PC-9 (cell line): ENCODE data around the gene EVA1C. TPM values are rescaled to one million over a fixed set of nuclear protein-coding genes. Genes with fewer than 3 reads are reported as not detected.

Experiments used
- BruUV-seq: library from RNA; stranded (reverse); fragments of 400-500 nt; replicated peaks from 2 replicates; lab custom pipeline; 2021; lab: Mats Ljungman, UMichigan
- CTCF ChIA-PET: fragments of 300-600 bp; sonication (Branson Sonifier 250); formaldehyde crosslinking; loops from one replicate; lab custom pipeline; 2022; ENCODE audit warnings: antibody characterized with exemption; lab: Charles Lee
- POLR2A ChIA-PET: fragments of 300-600 bp; sonication (Branson Sonifier 250); formaldehyde crosslinking; loops from one replicate; lab custom pipeline; 2022; ENCODE audit warnings: antibody characterized with exemption; ENCODE audit not compliant: unreplicated experiment; lab: Charles Lee
- DNase-seq, 2 experiments: peaks; one replicate each; pipeline versions ENCODE4 v3.0.0 to v3.0.0-alpha.2; 2015 to 2022; ENCODE audit warnings: mixed read lengths in 1 of 2
- H2AFZ ChIP-seq: fragments of 200-600 bp; sonication (generic); 2 replicates; pipeline ENCODE4 v1.8.1; 2017; ENCODE audit warnings: antibody characterized with exemption
- H3F3A ChIP-seq: fragments of 200-600 bp; sonication (generic); 2 replicates; pipeline ENCODE4 v1.8.1; 2017; ENCODE audit warnings: antibody characterized with exemption, mild to moderate bottlenecking, low read depth; ENCODE audit not compliant: insufficient read depth
- H3K27ac ChIP-seq: fragments of 200-600 bp; sonication (generic); 2 replicates; pipeline ENCODE4 v1.6.1; 2016; ENCODE audit warnings: mixed run types
- H3K27me3 ChIP-seq: fragments of 200-600 bp; sonication (generic); 2 replicates; pipeline ENCODE4 v1.6.1; 2016; ENCODE audit warnings: low read depth, mixed run types; ENCODE audit not compliant: insufficient read depth
- H3K36me3 ChIP-seq: fragments of 200-600 bp; sonication (generic); 2 replicates; pipeline ENCODE4 v1.6.1; 2016; ENCODE audit warnings: low read depth, mixed run types
- H3K4me1 ChIP-seq: fragments of 200-600 bp; sonication (generic); replicated peaks from 2 replicates; pipeline ENCODE4 v1.6.1; 2016; ENCODE audit warnings: mixed run types; ENCODE audit not compliant: insufficient read depth
- H3K4me2 ChIP-seq: fragments of 200-600 bp; sonication (generic); 2 replicates; pipeline ENCODE4 v1.6.1; 2017; ENCODE audit warnings: mixed run types
- H3K4me3 ChIP-seq: fragments of 200-600 bp; sonication (generic); 2 replicates; pipeline ENCODE4 v1.6.1; 2016; ENCODE audit warnings: mixed run types
- H3K79me2 ChIP-seq: fragments of 200-600 bp; sonication (generic); 2 replicates; pipeline ENCODE4 v1.6.1; 2017; ENCODE audit warnings: low read depth, mixed run types
- H3K9me2 ChIP-seq: fragments of 200-600 bp; sonication (generic); 2 replicates; pipeline ENCODE4 v1.8.1; 2017; ENCODE audit warnings: mild to moderate bottlenecking; ENCODE audit not compliant: insufficient read depth
- H3K9me3 ChIP-seq: fragments of 200-600 bp; sonication (generic); 2 replicates; pipeline ENCODE4 v1.8.1; 2016; ENCODE audit warnings: low read depth; ENCODE audit not compliant: insufficient read depth
- H4K20me1 ChIP-seq: fragments of 200-600 bp; sonication (generic); 2 replicates; pipeline ENCODE4 v1.8.1; 2017; ENCODE audit not compliant: insufficient read depth
- CTCF ChIP-seq: fragments of 200-600 bp; sonication (generic); conservative IDR thresholded peaks from 2 replicates; pipeline ENCODE4 v1.6.1; 2017; ENCODE audit warnings: mixed run types, antibody characterized with exemption, mild to moderate bottlenecking, moderate library complexity
- EZH2 ChIP-seq: fragments of 200-600 bp; sonication (generic); IDR thresholded peaks from 2 replicates; pipeline ENCODE4 v1.8.0; 2017; ENCODE audit warnings: antibody characterized with exemption, low read depth
- intact Hi-C: fragments of 100-400 bp; cut with micrococcal nuclease; formaldehyde crosslinking; loops from one replicate; pipeline ENCODE4 v1.10.0; 2022; ENCODE audit not compliant: unreplicated experiment
- total RNA-seq: library from RNA; stranded (reverse); gene quantifications from 2 replicates; pipeline ENCODE4 v1.2.3, GENCODE V29; 2021

The EVA1C gene
- total RNA-seq, 1 experiment from 2014 or later, result 3.0 TPM

DNA sequence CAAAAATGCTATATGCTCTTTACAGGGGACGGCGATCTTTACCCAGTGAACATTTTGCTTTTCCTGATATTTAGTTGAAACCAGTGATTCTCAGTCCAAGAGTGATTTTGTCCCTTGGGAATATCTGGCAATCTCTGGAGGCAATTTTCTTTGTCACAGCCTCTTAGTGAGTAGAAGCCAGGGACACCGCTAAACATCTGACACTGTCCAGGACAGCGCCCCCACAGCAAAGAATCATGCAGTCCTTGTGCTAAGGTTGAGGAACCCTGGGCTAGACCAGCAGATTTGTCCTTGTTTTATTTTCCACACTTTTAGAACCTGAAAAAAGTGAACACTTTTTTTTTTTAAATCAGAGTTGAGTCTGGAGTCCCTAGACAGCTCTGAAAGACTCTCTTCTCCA is 13.1 kb downstream of the EVA1C start:
- no peak overlapping the region for H2AFZ ChIP-seq
- H3K4me3 ChIP-seq, result no peak overlapping the region
- H3K36me3 ChIP-seq, result no peaks in the 10 kb centered on the region
- POLR2A ChIA-PET, result no interaction called here
- no peak for TF ChIP-seq CTCF
- no peak for TF ChIP-seq EZH2
- H3K4me2 ChIP-seq, result no peak overlapping the region
- H3F3A ChIP-seq, result no peaks in the 10 kb centered on the region
- DNase-seq, result no peak
- no peaks in the 10 kb centered on the region for H4K20me1 ChIP-seq
- CTCF ChIA-PET, result no interaction called here
- no peaks in the 10 kb centered on the region for H3K4me1 ChIP-seq
- no peaks in the 10 kb centered on the region for H3K9me2 ChIP-seq
- no peak overlapping the region for H3K27ac ChIP-seq
- H3K79me2 ChIP-seq, result no peaks in the 10 kb centered on the region
- H3K27me3 ChIP-seq, result no peaks in the 10 kb centered on the region
- intact Hi-C loops, result no loop called here
- BruUV-seq, result no TSS peak
- H3K9me3 ChIP-seq, result no peaks in the 10 kb centered on the region

GRCh38 chr21:32426066-32426465 is 13.6 kb downstream of the EVA1C start:
- Histone ChIP-seq H3K36me3 (no peaks in the 10 kb centered on the region), H3K4me3 (no peak overlapping the region), H3K4me1 (no peaks in the 10 kb centered on the region), H3K79me2 (no peaks in the 10 kb centered on the region), H3K9me3 (no peaks in the 10 kb centered on the region), H3K27me3 (no peaks in the 10 kb centered on the region), H3F3A (no peaks in the 10 kb centered on the region), H3K9me2 (no peaks in the 10 kb centered on the region), H4K20me1 (no peaks in the 10 kb centered on the region), H2AFZ (no peak overlapping the region), H3K27ac (no peak overlapping the region), H3K4me2 (no peak overlapping the region)
- POLR2A ChIA-PET, result no interaction called here
- no peak for DNase-seq
- intact Hi-C loops, result no loop called here
- TF ChIP-seq CTCF, result no peak
- no peak for TF ChIP-seq EZH2
- CTCF ChIA-PET, result no interaction called here
- no TSS peak for BruUV-seq

- no peak for DNase-seq
- Histone ChIP-seq H3F3A (no peaks in the 10 kb centered on the region), H4K20me1 (no peaks in the 10 kb centered on the region), H3K27me3 (no peaks in the 10 kb centered on the region), H3K27ac (no peak overlapping the region), H3K9me2 (no peaks in the 10 kb centered on the region), H3K79me2 (no peaks in the 10 kb centered on the region), H3K4me1 (no peaks in the 10 kb centered on the region), H3K36me3 (no peaks in the 10 kb centered on the region), H2AFZ (no peak overlapping the region), H3K9me3 (no peaks in the 10 kb centered on the region), H3K4me3 (no peak overlapping the region), H3K4me2 (no peak overlapping the region)
- intact Hi-C loops, result no loop called here
- CTCF ChIA-PET, result no interaction called here
- POLR2A ChIA-PET, result no interaction called here
- no TSS peak for BruUV-seq
- no peak for TF ChIP-seq CTCF
- no peak for TF ChIP-seq EZH2
These were observed 14.1 kb downstream of the EVA1C start for GRCh38 chr21:32426592-32427051.
